Measurements from ENCODE around the gene CEP63.

CEP63 gene

GRCh38 chr3:134522541-134522940, 36.7 kb downstream of the CEP63 start:
- H3K4me3 ChIP-seq = no peak overlapping the region
- H3K27ac ChIP-seq = no peak overlapping the region
- no peak for TF ChIP-seq CTCF (IDR thresholded peaks at IDR 0.05)
- DNase-seq (ENCODE audit: low spot score) = no peak

DNA sequence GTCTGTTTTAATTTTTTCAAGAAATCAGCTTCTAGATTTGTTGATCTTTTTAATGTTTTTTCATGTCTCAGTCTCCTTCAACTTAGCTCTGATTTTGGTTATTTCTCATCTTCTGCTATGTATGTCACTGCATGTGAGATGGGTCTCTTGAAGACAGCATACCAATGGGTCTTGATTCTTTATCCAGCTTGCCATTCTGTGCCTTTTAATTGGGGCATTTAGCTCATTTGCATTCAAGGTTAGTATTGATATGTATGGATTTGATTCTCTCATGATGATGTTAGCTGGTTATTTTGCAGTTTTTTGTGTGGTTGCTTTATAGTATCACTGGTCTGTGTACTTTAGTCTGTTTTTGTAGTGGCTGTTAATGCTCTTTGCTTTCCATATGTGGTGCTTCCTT, 39.4 kb downstream of the CEP63 start:
- H3K27ac ChIP-seq = no peak overlapping the region
- TF ChIP-seq CTCF (IDR thresholded peaks at IDR 0.05) = no peak
- no peak for DNase-seq (ENCODE audit: low spot score)
- no peak overlapping the region for H3K4me3 ChIP-seq

- no peak for TF ChIP-seq CTCF (IDR thresholded peaks at IDR 0.05)
- Histone ChIP-seq H3K4me3 (no peak overlapping the region), H3K27ac (no peak overlapping the region)
- no peak for DNase-seq (ENCODE audit: low spot score)
Observed at GRCh38 chr3:134526319-134526718, 40.5 kb downstream of the CEP63 start.

DNA sequence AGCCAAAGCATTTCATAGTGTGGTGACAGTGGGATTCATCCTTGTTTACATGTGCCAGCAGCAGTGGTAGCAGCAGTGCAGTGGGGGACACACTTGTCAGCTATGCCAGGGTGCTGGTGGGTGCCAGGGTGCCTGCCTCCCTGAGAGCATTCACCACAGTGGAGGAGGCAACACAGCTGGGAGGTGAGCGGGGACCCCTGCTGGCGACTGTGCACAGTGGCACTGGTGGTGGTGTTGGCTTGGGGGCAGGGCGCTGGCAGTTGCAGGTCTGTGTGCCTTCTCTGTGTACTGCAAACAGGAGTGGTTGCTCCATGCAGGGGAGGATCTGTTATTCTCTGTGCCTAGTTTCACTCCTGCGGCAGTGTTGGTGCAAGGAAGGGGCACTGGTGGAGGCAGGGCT, 41.2 kb downstream of the CEP63 start:
- H3K27ac ChIP-seq = no peak overlapping the region
- TF ChIP-seq CTCF (IDR thresholded peaks at IDR 0.05) = no peak
- no peak overlapping the region for H3K4me3 ChIP-seq
- no peak for DNase-seq (ENCODE audit: low spot score)

DNA sequence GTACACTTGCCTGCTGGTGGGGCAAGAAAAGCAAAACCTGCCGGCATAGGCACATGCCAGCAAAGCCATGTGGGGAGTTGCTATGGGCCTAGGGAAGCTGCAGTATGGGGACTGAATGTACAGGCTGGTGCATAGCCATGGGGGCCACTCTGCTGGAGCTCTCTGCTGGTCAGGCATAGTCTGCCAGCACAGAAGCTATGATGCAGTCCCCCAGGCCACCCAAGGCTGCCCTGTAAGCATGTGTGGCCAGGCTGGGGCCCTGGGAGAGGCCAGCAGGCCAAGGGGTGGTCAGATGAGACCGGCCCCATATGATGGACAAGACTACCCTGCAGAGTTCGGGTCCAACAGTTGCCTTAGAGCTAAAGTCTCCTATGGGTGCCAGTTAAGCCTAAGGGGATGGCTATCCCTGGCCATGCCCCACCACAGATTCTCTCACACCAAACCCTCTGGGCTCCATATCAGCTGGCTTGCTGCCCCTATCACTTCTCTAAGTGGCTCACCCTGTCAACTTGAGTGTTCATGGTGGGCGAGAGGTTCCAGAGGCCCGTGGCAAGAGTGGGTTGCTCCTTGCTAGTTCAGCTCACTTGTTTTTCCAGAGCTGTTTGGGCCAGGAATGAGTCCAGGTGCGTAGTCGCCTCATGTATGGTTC, 41.8 kb downstream of the CEP63 start:
- no peak overlapping the region for H3K4me3 ChIP-seq
- no peak for DNase-seq (ENCODE audit: low spot score)
- H3K27ac ChIP-seq = no peak overlapping the region
- no peak for TF ChIP-seq CTCF (IDR thresholded peaks at IDR 0.05)

- no peak for DNase-seq (ENCODE audit: low spot score)
- no peak overlapping the region for H3K27ac ChIP-seq
- TF ChIP-seq CTCF (IDR thresholded peaks at IDR 0.05) = no peak
- H3K4me3 ChIP-seq = no peak overlapping the region
Observed at GRCh38 chr3:134533493-134533892, 47.6 kb downstream of the CEP63 start.

- H3K27ac ChIP-seq = no peak overlapping the region
- H3K4me3 ChIP-seq = no peak overlapping the region
- DNase-seq (ENCODE audit: low spot score) = no peak
- no peak for TF ChIP-seq CTCF (IDR thresholded peaks at IDR 0.05)
Observed at GRCh38 chr3:134535186-134535970, 49.5 kb downstream of the CEP63 start.

Data from coronary artery (tissue), 2 donors.